OCI-LY3 (cell line): ENCODE data around the gene ACSM6.
"Not testable (repeated sequence)": the region's sequence is repeated elsewhere in the genome, so short reads cannot be mapped to it uniquely, and the experiment has no call there.

Source experiments
- H2AFZ ChIP-seq: fragments of 200-600, 300-600 bp; shearing (Covaris generic); 2 replicates; pipeline ENCODE4 v1.6.0; 2014; ENCODE audit warnings: antibody characterized with exemption, low read depth, low read length
- H3K27ac ChIP-seq: fragments of 200-600, 300-600 bp; sonication (generic); 2 replicates; pipeline ENCODE4 v1.5.1; 2014; ENCODE audit warnings: mild to moderate bottlenecking, low read length, moderate library complexity, mixed read lengths
- H3K27me3 ChIP-seq: fragments of 200-600, 300-600 bp; sonication (generic); 2 replicates; pipeline ENCODE4 v1.6.1; 2014; ENCODE audit warnings: low read depth, low read length, mixed read lengths
- H3K36me3 ChIP-seq: fragments of 200-600, 300-600 bp; sonication (generic); replicated peaks from 2 replicates; pipeline ENCODE3; 2014; ENCODE audit warnings: low read depth, low read length, mixed read lengths
- H3K4me1 ChIP-seq: fragments of 300-600, 200-600 bp; sonication (generic); 2 replicates; pipeline ENCODE4 v1.6.1; 2014; ENCODE audit warnings: low read length, mixed read lengths
- H3K4me2 ChIP-seq: fragments of 200-600, 300-600 bp; sonication (generic); 2 replicates; pipeline ENCODE4 v1.6.1; 2014; ENCODE audit warnings: low read length, mixed read lengths
- H3K4me3 ChIP-seq: fragments of 300-600, 200-600 bp; sonication (generic); 2 replicates; pipeline ENCODE4 v1.5.1; 2014; ENCODE audit warnings: antibody characterized with exemption, mild to moderate bottlenecking, low read length, moderate library complexity
- H3K79me2 ChIP-seq: fragments of 300-600, 200-600 bp; shearing (Covaris generic); 2 replicates; pipeline ENCODE4 v1.6.1; 2014; ENCODE audit warnings: mild to moderate bottlenecking, low read length, mixed read lengths
- H3K9ac ChIP-seq: fragments of 300-600, 200-600 bp; shearing (Covaris generic); 2 replicates; pipeline ENCODE4 v1.6.0; 2014; ENCODE audit warnings: mild to moderate bottlenecking, low read length, moderate library complexity
- H3K9me3 ChIP-seq: fragments of 200-600, 300-600 bp; shearing (Covaris generic); 2 replicates; pipeline ENCODE4 v1.6.1; 2014; ENCODE audit warnings: low read length, mixed read lengths; ENCODE audit not compliant: insufficient read depth
- H4K20me1 ChIP-seq: fragments of 200-600, 300-600 bp; sonication (generic); 2 replicates; pipeline ENCODE4 v1.6.1; 2016; ENCODE audit warnings: low read length, mixed read lengths; ENCODE audit not compliant: insufficient read depth
- EZH2phosphoT487 ChIP-seq: fragments of 200-600 bp; shearing (Covaris generic); IDR thresholded peaks from 2 replicates; pipeline ENCODE4 v1.6.1; 2018; ENCODE audit warnings: antibody characterized with exemption, mixed run types, low read depth
- TF ChIP-seq, protein P1 (sequence below): fragments of 200-600, 300-600 bp; sonication (generic); IDR thresholded peaks from 2 replicates; pipeline ENCODE4 v1.5.1; 2014; ENCODE audit warnings: antibody characterized with exemption, low read length, low read depth

Gene ACSM6

DNA sequence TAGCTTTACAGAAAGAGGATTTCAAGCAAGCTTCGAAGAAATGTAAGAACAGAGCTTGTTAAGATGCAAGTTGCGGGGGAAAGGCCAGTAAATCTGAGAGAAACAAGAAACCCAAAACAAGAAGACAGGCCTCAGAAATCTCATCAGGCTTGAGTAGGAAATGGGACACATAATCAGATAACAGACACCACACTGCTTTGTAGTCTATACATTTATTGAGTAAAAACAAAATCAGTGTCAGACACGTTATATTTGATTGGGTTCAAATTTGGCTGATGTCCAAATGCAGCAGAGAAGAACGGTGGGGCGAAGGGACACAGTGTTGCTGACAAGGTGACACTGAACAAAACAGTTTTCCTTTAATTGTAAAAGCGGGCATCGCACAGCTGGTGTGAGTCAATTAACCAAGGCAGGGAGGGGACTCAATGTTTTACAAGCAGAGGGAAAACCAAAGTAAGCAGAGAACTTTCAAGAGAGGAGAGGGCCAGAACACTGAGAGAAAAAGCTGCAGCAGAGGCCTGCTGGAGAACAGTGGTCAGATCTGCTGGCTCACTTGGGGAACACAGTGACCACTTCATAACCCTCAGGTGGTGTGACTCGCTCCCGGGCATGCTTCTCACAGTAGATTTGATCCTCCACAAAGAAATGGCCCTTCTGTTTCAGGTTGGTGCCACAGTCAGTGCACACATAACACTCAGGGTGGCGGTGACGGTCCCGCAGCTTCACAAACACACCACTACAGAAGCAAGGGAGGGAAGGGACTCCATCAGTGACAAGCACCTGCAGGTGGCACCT, 43.5 kb downstream of the ACSM6 start:
- TF ChIP-seq EZH2phosphoT487: no peak
- TF ChIP-seq, protein P1, sequence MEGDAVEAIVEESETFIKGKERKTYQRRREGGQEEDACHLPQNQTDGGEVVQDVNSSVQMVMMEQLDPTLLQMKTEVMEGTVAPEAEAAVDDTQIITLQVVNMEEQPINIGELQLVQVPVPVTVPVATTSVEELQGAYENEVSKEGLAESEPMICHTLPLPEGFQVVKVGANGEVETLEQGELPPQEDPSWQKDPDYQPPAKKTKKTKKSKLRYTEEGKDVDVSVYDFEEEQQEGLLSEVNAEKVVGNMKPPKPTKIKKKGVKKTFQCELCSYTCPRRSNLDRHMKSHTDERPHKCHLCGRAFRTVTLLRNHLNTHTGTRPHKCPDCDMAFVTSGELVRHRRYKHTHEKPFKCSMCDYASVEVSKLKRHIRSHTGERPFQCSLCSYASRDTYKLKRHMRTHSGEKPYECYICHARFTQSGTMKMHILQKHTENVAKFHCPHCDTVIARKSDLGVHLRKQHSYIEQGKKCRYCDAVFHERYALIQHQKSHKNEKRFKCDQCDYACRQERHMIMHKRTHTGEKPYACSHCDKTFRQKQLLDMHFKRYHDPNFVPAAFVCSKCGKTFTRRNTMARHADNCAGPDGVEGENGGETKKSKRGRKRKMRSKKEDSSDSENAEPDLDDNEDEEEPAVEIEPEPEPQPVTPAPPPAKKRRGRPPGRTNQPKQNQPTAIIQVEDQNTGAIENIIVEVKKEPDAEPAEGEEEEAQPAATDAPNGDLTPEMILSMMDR: no peak
- peaks cover 5% of the 10 kb centered on the region; the same call in 1 of the 2 replicates for H3K9me3 ChIP-seq
- H3K4me3 ChIP-seq: no peak overlapping the region
- peaks cover 14% of the 10 kb centered on the region for H4K20me1 ChIP-seq
- H3K4me1 ChIP-seq: peaks cover 39% of the 10 kb centered on the region
- peaks cover 12% of the 10 kb centered on the region for H3K36me3 ChIP-seq
- H2AFZ ChIP-seq: no peak overlapping the region
- peak overlapping the region; percentile 24; the same call in 1 of the 2 replicates for H3K4me2 ChIP-seq
- H3K27ac ChIP-seq: no peak overlapping the region
- no peaks in the 10 kb centered on the region for H3K79me2 ChIP-seq
- peaks cover 55% of the 10 kb centered on the region for H3K27me3 ChIP-seq
- H3K9ac ChIP-seq: no peak overlapping the region

DNA sequence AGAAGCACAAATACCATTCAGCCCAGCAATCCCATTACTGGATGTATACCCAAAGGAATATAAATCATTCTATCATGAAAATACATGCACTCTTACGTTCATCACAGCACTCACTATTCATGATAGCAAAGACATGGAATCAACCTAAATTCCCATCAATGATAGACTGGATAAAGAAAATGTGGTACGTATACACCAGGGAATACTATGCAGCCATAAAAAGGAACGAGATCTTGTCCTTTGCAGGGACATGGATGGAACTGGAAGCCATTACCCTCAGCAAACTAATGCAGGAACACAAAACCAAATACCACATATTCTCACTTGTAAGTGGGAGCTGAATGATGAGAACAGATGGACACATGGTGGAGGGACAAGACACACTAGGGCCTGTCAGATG, 46.1 kb downstream of the ACSM6 start:
- Histone ChIP-seq H3K27me3 (peaks cover 60% of the 10 kb centered on the region), H4K20me1 (peaks cover 20% of the 10 kb centered on the region), H3K36me3 (peaks cover 12% of the 10 kb centered on the region), H3K4me1 (peaks cover 41% of the 10 kb centered on the region)
- not testable (repeated sequence) for H3K27ac ChIP-seq, H3K9me3 ChIP-seq, H3K79me2 ChIP-seq, H3K4me2 ChIP-seq, H3K9ac ChIP-seq, H3K4me3 ChIP-seq, H2AFZ ChIP-seq

DNA sequence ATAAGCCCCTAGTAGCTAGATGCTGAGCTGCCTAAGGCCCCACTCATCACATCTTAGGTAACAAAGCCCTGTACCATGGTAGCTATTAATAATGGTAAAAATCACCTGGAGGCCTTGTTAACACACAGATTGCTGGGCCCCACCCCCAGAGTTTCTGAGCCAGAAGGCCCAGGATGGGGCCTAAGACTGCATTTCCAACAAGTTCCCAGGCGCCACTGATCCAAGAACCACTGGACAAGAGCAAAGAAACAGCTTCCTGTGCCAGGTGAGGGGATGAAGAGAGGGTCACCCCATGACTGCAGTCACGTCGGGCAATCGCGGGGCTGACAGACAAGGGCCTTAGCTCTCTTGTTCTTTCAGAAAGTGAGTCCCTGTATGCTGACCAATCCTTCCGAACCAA, 46.8 kb downstream of the ACSM6 start:
- Histone ChIP-seq H3K9ac (no peak overlapping the region), H2AFZ (no peak overlapping the region), H3K27me3 (peaks cover 61% of the 10 kb centered on the region), H3K4me2 (no peak overlapping the region), H3K79me2 (no peaks in the 10 kb centered on the region), H3K4me1 (peaks cover 41% of the 10 kb centered on the region), H3K27ac (no peak overlapping the region), H3K36me3 (peaks cover 12% of the 10 kb centered on the region), H4K20me1 (peaks cover 22% of the 10 kb centered on the region), H3K9me3 (peaks cover 5% of the 10 kb centered on the region; the same call in 1 of the 2 replicates), H3K4me3 (no peak overlapping the region)
- TF ChIP-seq, protein P1: no peak
- no peak for TF ChIP-seq EZH2phosphoT487

DNA sequence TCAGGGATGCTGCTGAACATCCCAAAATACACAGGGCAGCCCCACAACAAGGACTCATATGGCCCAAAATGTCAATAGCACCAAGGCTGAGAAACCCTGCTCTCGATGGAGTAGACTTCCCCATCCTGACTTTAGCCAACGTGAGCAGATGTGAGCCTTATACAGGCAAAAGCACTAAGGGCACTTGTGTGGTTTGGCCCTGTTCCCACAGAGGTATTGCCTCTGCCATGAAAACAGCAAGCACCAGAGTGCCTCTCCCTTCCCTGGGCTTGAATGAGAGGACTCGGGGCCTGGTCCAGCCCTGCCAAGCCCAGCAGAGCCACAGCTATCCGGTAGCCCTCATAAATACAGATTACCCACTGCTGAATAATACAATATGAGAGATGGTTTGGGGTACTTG, 47.5 kb downstream of the ACSM6 start:
- H3K4me2 ChIP-seq: no peak overlapping the region
- H3K27me3 ChIP-seq: peaks cover 68% of the 10 kb centered on the region
- H3K9me3 ChIP-seq: peaks cover 5% of the 10 kb centered on the region; the same call in 1 of the 2 replicates
- no peak overlapping the region for H3K27ac ChIP-seq
- no peak overlapping the region for H3K4me3 ChIP-seq
- H3K36me3 ChIP-seq: peaks cover 12% of the 10 kb centered on the region
- TF ChIP-seq EZH2phosphoT487: no peak
- TF ChIP-seq, protein P1: no peak
- no peaks in the 10 kb centered on the region for H3K79me2 ChIP-seq
- no peak overlapping the region for H2AFZ ChIP-seq
- H4K20me1 ChIP-seq: peaks cover 28% of the 10 kb centered on the region
- peaks cover 41% of the 10 kb centered on the region for H3K4me1 ChIP-seq
- H3K9ac ChIP-seq: no peak overlapping the region
